ENCODE results near the gene RGS3.
"Not testable (repeated sequence)": the region's sequence is repeated elsewhere in the genome, so short reads cannot be mapped to it uniquely, and the experiment has no call there.

The RGS3 gene

GRCh38 chr9:113467183-113467582 lies 3.7 kb downstream of the RGS3 start:
- DNase-seq: no peak

- DNase-seq: no peak
Observed at GRCh38 chr9:113468716-113469448, 5.4 kb downstream of the RGS3 start.

GRCh38 chr9:113471143-113471542 lies 7.6 kb downstream of the RGS3 start:
- DNase-seq: no peak

GRCh38 chr9:113471566-113471965 lies 8.0 kb downstream of the RGS3 start:
- DNase-seq: no peak

- DNase-seq: no peak
Observed at GRCh38 chr9:113472199-113472598, 8.7 kb downstream of the RGS3 start.

GRCh38 chr9:113474360-113475028 lies 11.0 kb downstream of the RGS3 start:
- no peak for DNase-seq

GRCh38 chr9:113475031-113475430 lies 11.5 kb downstream of the RGS3 start:
- DNase-seq: no peak

GRCh38 chr9:113475992-113476391 lies 12.5 kb downstream of the RGS3 start:
- DNase-seq: no peak

GRCh38 chr9:113476511-113476916 lies 13.0 kb downstream of the RGS3 start:
- no peak for DNase-seq

GRCh38 chr9:113477058-113477457 lies 13.5 kb downstream of the RGS3 start:
- no peak for DNase-seq

GRCh38 chr9:113477661-113478060 lies 14.1 kb downstream of the RGS3 start:
- DNase-seq: no peak

GRCh38 chr9:113479174-113479621 lies 15.7 kb downstream of the RGS3 start:
- no peak for DNase-seq

GRCh38 chr9:113480612-113481011 lies 17.1 kb downstream of the RGS3 start:
- DNase-seq: no peak

GRCh38 chr9:113481176-113481787 lies 17.8 kb downstream of the RGS3 start:
- no peak for DNase-seq

GRCh38 chr9:113482341-113482740 lies 18.8 kb downstream of the RGS3 start:
- DNase-seq: no peak

GRCh38 chr9:113482991-113483675 lies 19.6 kb downstream of the RGS3 start:
- no peak for DNase-seq

- DNase-seq: no peak
Observed at GRCh38 chr9:113483676-113484257, 20.2 kb downstream of the RGS3 start.

GRCh38 chr9:113484258-113484730 lies 20.8 kb downstream of the RGS3 start:
- peak; percentile 7 for DNase-seq

- DNase-seq: no peak
Observed at GRCh38 chr9:113485761-113486115, 22.2 kb downstream of the RGS3 start.

- DNase-seq: no peak
Observed at GRCh38 chr9:113486327-113486726, 22.8 kb downstream of the RGS3 start.

- DNase-seq: no peak
Observed at GRCh38 chr9:113488071-113488470, 24.5 kb downstream of the RGS3 start.

GRCh38 chr9:113488490-113488889 lies 25.0 kb downstream of the RGS3 start:
- DNase-seq: no peak

- not testable (repeated sequence) for DNase-seq
Observed at GRCh38 chr9:113491147-113491546, 27.6 kb downstream of the RGS3 start.

All from fibroblast of skin of right biceps (primary cell).